Activated T-helper 2 cell treated with anti-CD3 and anti-CD28 coated beads, Interferon-gamma antibody, Interleukin-2, Interleukin-4, amounts not matched to agents 10 μg/mL and 5 μg/mL and 100 μg/mL, durations not matched to agents 14 hours and 24 hours and 36 hours (primary cell): Measurements from ENCODE around the gene SLC4A3. TPM values are rescaled to one million over a fixed set of nuclear protein-coding genes. Genes with fewer than 3 reads are reported as not detected.

Experiments used
- DNase-seq: peaks from one replicate; pipeline ENCODE4 v3.0.0; 2021; ENCODE audit warnings: low spot score
- H3K27ac Mint-ChIP-seq: one replicate; pipeline ENCODE4 v1.8.0; 2021; ENCODE audit warnings: mixed read lengths
- H3K27me3 Mint-ChIP-seq: one replicate; pipeline ENCODE4 v1.8.0; 2021; ENCODE audit warnings: low read depth, mixed read lengths
- H3K36me3 Mint-ChIP-seq: one replicate; pipeline ENCODE4 v1.8.0; 2021; ENCODE audit warnings: low read depth, mixed read lengths
- H3K4me1 Mint-ChIP-seq: one replicate; pipeline ENCODE4 v1.8.0; 2021; ENCODE audit warnings: low read depth, mixed read lengths
- H3K4me3 Mint-ChIP-seq: one replicate; pipeline ENCODE4 v1.8.0; 2021; ENCODE audit warnings: low read depth, mild to moderate bottlenecking, moderate library complexity, mixed read lengths
- H3K9me3 Mint-ChIP-seq: one replicate; pipeline ENCODE4 v1.8.0; 2021; ENCODE audit warnings: mixed read lengths
- intact Hi-C: fragments of 100-400 bp; cut with micrococcal nuclease; formaldehyde crosslinking; loops from one replicate; pipeline ENCODE4 v1.15.1; 2023
- total RNA-seq: library from RNA; stranded (reverse); gene quantifications from 2 replicates; pipeline ENCODE4 v1.2.3, GENCODE V29; 2022

Gene SLC4A3
- total RNA-seq = 0.07 and 0.14 TPM in 2 replicates

GRCh38 chr2:219627103-219628100, at the start of gene SLC4A3:
Gene SLC4A3, plus strand, starts transcription at chr2:219627630. Its CDS starts 363 bp downstream, at chr2:219627993.
- Mint-ChIP-seq H3K27ac (no peak within 1 kb of the TSS), H3K27me3 (peaks cover 33% of the 10 kb centered on the region), H3K4me3 (peak within 1 kb of the TSS; percentile 44), H3K9me3 (no peaks in the 10 kb centered on the region), H3K4me1 (no peaks in the 10 kb centered on the region), H3K36me3 (no peaks in the 10 kb centered on the region)
- intact Hi-C loops = no loop called here
- DNase-seq = no peak

- Mint-ChIP-seq H3K4me3 (no peak overlapping the region), H3K27me3 (peaks cover 10% of the 10 kb centered on the region), H3K4me1 (no peaks in the 10 kb centered on the region), H3K36me3 (no peaks in the 10 kb centered on the region), H3K27ac (no peak overlapping the region), H3K9me3 (no peaks in the 10 kb centered on the region)
- DNase-seq = no peak
- intact Hi-C loops = no loop called here
Measured at GRCh38 chr2:219578811-219579613, 48.4 kb upstream of the SLC4A3 start.

- DNase-seq = no peak
- Mint-ChIP-seq H3K9me3 (no peaks in the 10 kb centered on the region), H3K27me3 (peaks cover 17% of the 10 kb centered on the region), H3K36me3 (no peaks in the 10 kb centered on the region), H3K27ac (no peak overlapping the region), H3K4me1 (no peaks in the 10 kb centered on the region), H3K4me3 (no peak overlapping the region)
- intact Hi-C loops = loop anchor here (5.0 kb wide), 1 partner anchor 794 kb away; no protein-coding TSS in a partner anchor
Measured at GRCh38 chr2:219581346-219581745, 46.1 kb upstream of the SLC4A3 start.

GRCh38 chr2:219591091-219591490, 36.3 kb upstream of the SLC4A3 start:
- Mint-ChIP-seq H3K9me3 (no peaks in the 10 kb centered on the region), H3K27ac (no peak overlapping the region), H3K4me3 (no peak overlapping the region), H3K27me3 (peaks cover 3% of the 10 kb centered on the region), H3K36me3 (no peaks in the 10 kb centered on the region), H3K4me1 (peaks cover 3% of the 10 kb centered on the region)
- intact Hi-C loops = no loop called here
- DNase-seq = no peak

GRCh38 chr2:219592736-219593135, 34.7 kb upstream of the SLC4A3 start:
- Mint-ChIP-seq H3K27me3 (peaks cover 1% of the 10 kb centered on the region), H3K4me3 (no peak overlapping the region), H3K9me3 (no peaks in the 10 kb centered on the region), H3K36me3 (no peaks in the 10 kb centered on the region), H3K4me1 (peaks cover 8% of the 10 kb centered on the region), H3K27ac (no peak overlapping the region)
- DNase-seq = no peak
- intact Hi-C loops = no loop called here

- Mint-ChIP-seq H3K27ac (no peak overlapping the region), H3K27me3 (peaks cover 1% of the 10 kb centered on the region), H3K9me3 (no peaks in the 10 kb centered on the region), H3K36me3 (no peaks in the 10 kb centered on the region), H3K4me1 (peaks cover 10% of the 10 kb centered on the region), H3K4me3 (no peak overlapping the region)
- no peak for DNase-seq
- intact Hi-C loops = no loop called here
Measured at GRCh38 chr2:219593154-219593553, 34.3 kb upstream of the SLC4A3 start.

GRCh38 chr2:219595256-219595655, 32.2 kb upstream of the SLC4A3 start:
- no peak for DNase-seq
- H3K27me3 Mint-ChIP-seq = peaks cover 1% of the 10 kb centered on the region
- H3K36me3 Mint-ChIP-seq = no peaks in the 10 kb centered on the region
- peak overlapping the region; percentile 31 for H3K4me3 Mint-ChIP-seq
- no peaks in the 10 kb centered on the region for H3K9me3 Mint-ChIP-seq
- intact Hi-C loops = loop anchor here (5.0 kb wide), 2 partner anchors 47 to 418 kb away; partner anchors contain the start of genes CNPPD1 and RETREG2
- H3K4me1 Mint-ChIP-seq = peaks cover 18% of the 10 kb centered on the region
- H3K27ac Mint-ChIP-seq = no peak overlapping the region

- Mint-ChIP-seq H3K36me3 (peaks cover 16% of the 10 kb centered on the region), H3K27ac (peak overlapping the region; percentile 90), H3K9me3 (no peaks in the 10 kb centered on the region), H3K27me3 (peaks cover 1% of the 10 kb centered on the region), H3K4me1 (peaks cover 18% of the 10 kb centered on the region), H3K4me3 (peak overlapping the region; percentile 93)
- no peak for DNase-seq
- intact Hi-C loops = loop anchor here (1.0 to 5.0 kb wide), 5 partner anchors 45 to 420 kb away; partner anchors contain the start of genes CHPF, CNPPD1 and RETREG2
Measured at GRCh38 chr2:219596954-219597551, 30.4 kb upstream of the SLC4A3 start.

GRCh38 chr2:219597552-219598307, 29.7 kb upstream of the SLC4A3 start, which contains the start of gene STK11IP:
Gene STK11IP, plus strand, starts transcription at chr2:219597857. Its CDS starts 263 bp downstream, at chr2:219598120.
- peaks cover 21% of the 10 kb centered on the region for H3K36me3 Mint-ChIP-seq
- peak within 1 kb of the TSS; percentile 90 for H3K27ac Mint-ChIP-seq
- H3K4me1 Mint-ChIP-seq = peaks cover 18% of the 10 kb centered on the region
- peak; percentile 89 for DNase-seq
- peak within 1 kb of the TSS; percentile 93 for H3K4me3 Mint-ChIP-seq
- no peaks in the 10 kb centered on the region for H3K27me3 Mint-ChIP-seq
- no peaks in the 10 kb centered on the region for H3K9me3 Mint-ChIP-seq
- intact Hi-C loops = loop anchor here (1.0 to 5.0 kb wide), 6 partner anchors 45 to 420 kb away; partner anchors contain the start of genes CHPF, CNPPD1, GMPPA and RETREG2

- no peaks in the 10 kb centered on the region for H3K9me3 Mint-ChIP-seq
- peak overlapping the region; percentile 90 for H3K27ac Mint-ChIP-seq
- peak overlapping the region; percentile 93 for H3K4me3 Mint-ChIP-seq
- no peak for DNase-seq
- intact Hi-C loops = loop anchor here (1.0 to 5.0 kb wide), 3 partner anchors 44 to 421 kb away; partner anchors contain the start of genes CNPPD1, GMPPA and RETREG2
- peaks cover 18% of the 10 kb centered on the region for H3K4me1 Mint-ChIP-seq
- peaks cover 22% of the 10 kb centered on the region for H3K36me3 Mint-ChIP-seq
- no peaks in the 10 kb centered on the region for H3K27me3 Mint-ChIP-seq
Measured at GRCh38 chr2:219598308-219599078, 28.9 kb upstream of the SLC4A3 start.

GRCh38 chr2:219603771-219604170, 23.7 kb upstream of the SLC4A3 start:
- H3K27ac Mint-ChIP-seq = no peak overlapping the region
- intact Hi-C loops = no loop called here
- H3K4me1 Mint-ChIP-seq = peaks cover 2% of the 10 kb centered on the region
- no peak overlapping the region for H3K4me3 Mint-ChIP-seq
- H3K27me3 Mint-ChIP-seq = no peaks in the 10 kb centered on the region
- H3K9me3 Mint-ChIP-seq = no peaks in the 10 kb centered on the region
- peaks cover 41% of the 10 kb centered on the region for H3K36me3 Mint-ChIP-seq
- DNase-seq = no peak
